GM18951 (cell line): ENCODE results near the gene FAM217A.
"Not testable (repeated sequence)": the region's sequence is repeated elsewhere in the genome, so short reads cannot be mapped to it uniquely, and the experiment has no call there.

Source experiments
- POLR2A ChIP-seq: IDR thresholded peaks from 4 replicates; pipeline ENCODE4 v1.6.1; 2011; ENCODE audit warnings: mild to moderate bottlenecking; ENCODE audit not compliant: insufficient read length, insufficient read depth; ENCODE audit errors: extremely low read depth
- in situ Hi-C: fragments of 300-500 bp; cut with MboI; formaldehyde crosslinking; loops from one replicate; pipeline ENCODE4 v1.12.0; 2022; ENCODE audit warnings: low sequenced_read_pairs, mixed read lengths, inconsistent platforms; ENCODE audit not compliant: unreplicated experiment

FAM217A gene

GRCh38 chr6:4078691-4079471, at the start of gene FAM217A:
Gene FAM217A (minus strand): TSS chr6:4079137. CDS start chr6:4077414, 1,723 bp downstream.
- in situ Hi-C loops: no loop called here

GRCh38 chr6:4128072-4128471, 49.1 kb upstream of the FAM217A start:
- no peak for TF ChIP-seq POLR2A
- in situ Hi-C loops: no loop called here

More at GRCh38 chr6:4078691-4079471, at the start of gene FAM217A:
- no peak for TF ChIP-seq POLR2A

- in situ Hi-C loops: no loop called here
- no peak for TF ChIP-seq POLR2A
Measured at GRCh38 chr6:4125933-4126864, 47.3 kb upstream of the FAM217A start.

- in situ Hi-C loops: no loop called here
- TF ChIP-seq POLR2A: no peak
Measured at GRCh38 chr6:4125500-4125899, 46.6 kb upstream of the FAM217A start.

- in situ Hi-C loops: no loop called here
- TF ChIP-seq POLR2A: no peak
Measured at GRCh38 chr6:4124351-4124750, 45.4 kb upstream of the FAM217A start.

- no peak for TF ChIP-seq POLR2A
- in situ Hi-C loops: no loop called here
Measured at GRCh38 chr6:4115741-4116140, 36.8 kb upstream of the FAM217A start.

GRCh38 chr6:4114123-4114522, 35.2 kb upstream of the FAM217A start:
- no peak for TF ChIP-seq POLR2A
- in situ Hi-C loops: no loop called here

- TF ChIP-seq POLR2A: no peak
- in situ Hi-C loops: no loop called here
Measured at GRCh38 chr6:4113649-4114048, 34.7 kb upstream of the FAM217A start.

- TF ChIP-seq POLR2A: no peak
- in situ Hi-C loops: no loop called here
Measured at GRCh38 chr6:4112366-4112765, 33.4 kb upstream of the FAM217A start.

- in situ Hi-C loops: not testable (repeated sequence)
Measured at GRCh38 chr6:4109363-4109815, 30.5 kb upstream of the FAM217A start.

- in situ Hi-C loops: no loop called here
- no peak for TF ChIP-seq POLR2A
Measured at GRCh38 chr6:4108561-4109093, 29.7 kb upstream of the FAM217A start.

GRCh38 chr6:4107873-4108272, 28.9 kb upstream of the FAM217A start:
- in situ Hi-C loops: no loop called here
- TF ChIP-seq POLR2A: no peak

GRCh38 chr6:4105980-4106536, 27.1 kb upstream of the FAM217A start:
- in situ Hi-C loops: no loop called here
- no peak for TF ChIP-seq POLR2A
